Activated gamma-delta T cell treated with Interleukin-2 at 50 U/mL for 16 hours (primary cell): ENCODE data around the gene NMT1.

Experiments used
- DNase-seq: peaks from one replicate; pipeline ENCODE4 v3.0.0-alpha.2; 2020

NMT1 gene

GRCh38 chr17:45086391-45086790 lies 25.3 kb downstream of the NMT1 start:
- no peak for DNase-seq

- no peak for DNase-seq
These were observed 25.9 kb downstream of the NMT1 start for GRCh38 chr17:45086865-45087503.

- DNase-seq = no peak
These were observed 26.4 kb downstream of the NMT1 start for GRCh38 chr17:45087504-45087975.

GRCh38 chr17:45087978-45088377 lies 26.9 kb downstream of the NMT1 start:
- DNase-seq = no peak

- DNase-seq = no peak
These were observed 27.6 kb downstream of the NMT1 start for GRCh38 chr17:45088741-45089140.

GRCh38 chr17:45090711-45091110 lies 29.6 kb downstream of the NMT1 start:
- no peak for DNase-seq

- no peak for DNase-seq
These were observed 30.8 kb downstream of the NMT1 start for GRCh38 chr17:45091778-45092425.

- no peak for DNase-seq
These were observed 31.9 kb downstream of the NMT1 start for GRCh38 chr17:45092911-45093430.

GRCh38 chr17:45093444-45094110 lies 32.5 kb downstream of the NMT1 start:
- DNase-seq = no peak

GRCh38 chr17:45096141-45096540 lies 35.0 kb downstream of the NMT1 start:
- no peak for DNase-seq

GRCh38 chr17:45096926-45097325 lies 35.8 kb downstream of the NMT1 start:
- DNase-seq = no peak

GRCh38 chr17:45098081-45098868 lies 37.2 kb downstream of the NMT1 start:
- DNase-seq = no peak

- DNase-seq = peak; percentile 72
These were observed 37.9 kb downstream of the NMT1 start for GRCh38 chr17:45098869-45099616.

- no peak for DNase-seq
These were observed 40.4 kb downstream of the NMT1 start for GRCh38 chr17:45101546-45101882.

- no peak for DNase-seq
These were observed 41.0 kb downstream of the NMT1 start for GRCh38 chr17:45101883-45102811.

GRCh38 chr17:45102856-45103255 lies 41.7 kb downstream of the NMT1 start:
- no peak for DNase-seq

- DNase-seq = no peak
These were observed 42.2 kb downstream of the NMT1 start for GRCh38 chr17:45103269-45103795.

GRCh38 chr17:45104029-45104428 lies 42.9 kb downstream of the NMT1 start:
- no peak for DNase-seq

GRCh38 chr17:45104497-45104896 lies 43.4 kb downstream of the NMT1 start:
- DNase-seq = no peak

- no peak for DNase-seq
These were observed 43.9 kb downstream of the NMT1 start for GRCh38 chr17:45104907-45105624.
